H9 (cell line): Measurements from ENCODE around the gene NDUFA6. TPM values are rescaled to one million over a fixed set of nuclear protein-coding genes. Genes with fewer than 3 reads are reported as not detected.

Experiments
- DNase-seq: peaks from one replicate; pipeline ENCODE4 v3.0.0-alpha.2; 2017
- H2AFZ ChIP-seq: one replicate; pipeline ENCODE4 v1.6.1; 2013; ENCODE audit warnings: mild to moderate bottlenecking, low read length, control low read depth, moderate library complexity
- H2AK5ac ChIP-seq: 2 replicates; pipeline ENCODE4 v1.6.1; 2013; ENCODE audit warnings: low read length, control low read depth, mixed read lengths; ENCODE audit not compliant: insufficient read length
- H2BK120ac ChIP-seq: one replicate; pipeline ENCODE4 v1.6.1; 2013; ENCODE audit warnings: low read depth, mild to moderate bottlenecking, low read length, control low read depth, inconsistent platforms; ENCODE audit not compliant: poor library complexity, severe bottlenecking
- H2BK12ac ChIP-seq: 2 replicates; pipeline ENCODE4 v1.6.1; 2013; ENCODE audit warnings: low read length, control low read depth, mixed read lengths, low read depth; ENCODE audit not compliant: insufficient read length
- H2BK15ac ChIP-seq: 2 replicates; pipeline ENCODE4 v1.6.1; 2013; ENCODE audit warnings: low read depth, low read length, control low read depth
- H2BK20ac ChIP-seq: one replicate; pipeline ENCODE4 v1.6.1; 2013; ENCODE audit warnings: low read depth, mild to moderate bottlenecking, low read length, control low read depth, inconsistent platforms; ENCODE audit not compliant: poor library complexity, severe bottlenecking
- H2BK5ac ChIP-seq: 2 replicates; pipeline ENCODE4 v1.6.1; 2013; ENCODE audit warnings: low read length, control low read depth, mixed read lengths; ENCODE audit not compliant: insufficient read length
- H3K14ac ChIP-seq: 2 replicates; pipeline ENCODE4 v1.6.1; 2013; ENCODE audit warnings: low read length, control low read depth; ENCODE audit not compliant: insufficient read depth
- H3K18ac ChIP-seq: 2 replicates; pipeline ENCODE4 v1.6.1; 2013; ENCODE audit warnings: low read depth, mild to moderate bottlenecking, mixed read lengths, low read length, control low read depth; ENCODE audit not compliant: insufficient read length
- H3K23ac ChIP-seq: 2 replicates; pipeline ENCODE4 v1.6.1; 2013; ENCODE audit warnings: low read length, control low read depth, mixed read lengths, low read depth; ENCODE audit not compliant: insufficient read length
- H3K23me2 ChIP-seq: 2 replicates; pipeline ENCODE4 v1.6.1; 2013; ENCODE audit warnings: low read depth, mild to moderate bottlenecking, mixed read lengths, low read length, control low read depth; ENCODE audit not compliant: insufficient read length, poor library complexity, severe bottlenecking
- H3K27ac ChIP-seq: 2 replicates; pipeline ENCODE4 v1.5.1; 2013; ENCODE audit warnings: low read length, control low read depth, mixed read lengths, low read depth; ENCODE audit not compliant: insufficient read length
- H3K27me3 ChIP-seq: 2 replicates; pipeline ENCODE4 v1.6.1; 2013; ENCODE audit warnings: low read length, control low read depth, inconsistent platforms; ENCODE audit not compliant: insufficient read depth
- H3K4ac ChIP-seq: 2 replicates; pipeline ENCODE4 v1.6.1; 2013; ENCODE audit warnings: low read depth, mild to moderate bottlenecking, control low read depth, inconsistent platforms, low read length, moderate library complexity
- H3K4me1 ChIP-seq: 2 replicates; pipeline ENCODE4 v1.6.1; 2013; ENCODE audit warnings: low read length, control low read depth, inconsistent platforms; ENCODE audit not compliant: insufficient read depth
- H3K4me2 ChIP-seq: 2 replicates; pipeline ENCODE4 v1.6.1; 2013; ENCODE audit warnings: low read length, control low read depth, mixed read lengths; ENCODE audit not compliant: insufficient read length, insufficient read depth
- H3K56ac ChIP-seq: 2 replicates; pipeline ENCODE4 v1.6.1; 2013; ENCODE audit warnings: low read depth, mild to moderate bottlenecking, mixed read lengths, low read length, control low read depth; ENCODE audit not compliant: insufficient read length
- H3K79me1 ChIP-seq: 2 replicates; pipeline ENCODE4 v1.6.1; 2013; ENCODE audit warnings: low read depth, mild to moderate bottlenecking, moderate library complexity, low read length, control low read depth, inconsistent platforms; ENCODE audit not compliant: insufficient read depth, poor library complexity, severe bottlenecking
- H3K79me2 ChIP-seq: 2 replicates; pipeline ENCODE4 v1.6.1; 2013; ENCODE audit warnings: low read length, control low read depth, inconsistent platforms; ENCODE audit not compliant: insufficient read depth
- H3K9ac ChIP-seq: 2 replicates; pipeline ENCODE4 v1.6.1; 2013; ENCODE audit warnings: low read length, control low read depth, mixed read lengths; ENCODE audit not compliant: insufficient read length; ENCODE audit errors: extremely low read depth
- H3K9me3 ChIP-seq: one replicate; pipeline ENCODE4 v1.6.1; 2013; ENCODE audit warnings: low read depth, low read length, inconsistent platforms; ENCODE audit not compliant: control insufficient read depth
- H3T11ph ChIP-seq: one replicate; pipeline ENCODE4 v1.6.1; 2013; ENCODE audit warnings: mild to moderate bottlenecking, low read length, control low read depth, inconsistent platforms
- H4K20me1 ChIP-seq: one replicate; pipeline ENCODE4 v1.6.1; 2013; ENCODE audit not compliant: control insufficient read depth, insufficient read length, insufficient read depth
- H4K5ac ChIP-seq: 2 replicates; pipeline ENCODE4 v1.6.1; 2013; ENCODE audit warnings: low read depth, mild to moderate bottlenecking, mixed read lengths, low read length, control low read depth; ENCODE audit not compliant: insufficient read length
- H4K8ac ChIP-seq: replicated peaks from 2 replicates; pipeline ENCODE4 v1.6.1; 2013; ENCODE audit warnings: low read length, control low read depth, mixed read lengths, low read depth; ENCODE audit not compliant: insufficient read length
- H4K91ac ChIP-seq: 2 replicates; pipeline ENCODE4 v1.6.1; 2013; ENCODE audit warnings: low read depth, mild to moderate bottlenecking, moderate library complexity, mixed read lengths, low read length, control low read depth; ENCODE audit not compliant: insufficient read length
- H3K27ac Mint-ChIP-seq, 3 experiments: 2 replicates in 2 of 3; 3 replicates in 1 of 3; pipeline ENCODE4 v1.8.0; 2020 to 2021; ENCODE audit warnings: mixed read lengths in 3 of 3, mild to moderate bottlenecking in 1 of 3, moderate library complexity in 1 of 3
- H3K27me3 Mint-ChIP-seq: 2 replicates; pipeline ENCODE4 v1.8.0; 2021; ENCODE audit warnings: low read depth, mild to moderate bottlenecking, moderate library complexity, mixed read lengths
- H3K36me3 Mint-ChIP-seq, 3 experiments: 2 replicates in 2 of 3; 3 replicates in 1 of 3; pipeline ENCODE4 v1.8.0; 2020 to 2021; ENCODE audit warnings: low read depth in 3 of 3, mixed read lengths in 3 of 3; ENCODE audit not compliant: insufficient read depth in 1 of 3
- H3K4me1 Mint-ChIP-seq, 2 experiments: 2 replicates each; pipeline ENCODE4 v1.8.0; 2020; ENCODE audit warnings: mixed read lengths in 2 of 2
- H3K4me3 Mint-ChIP-seq, 2 experiments: 2 replicates in 1 of 2; 3 replicates in 1 of 2; pipeline ENCODE4 v1.8.0; 2020 to 2021; ENCODE audit warnings: mild to moderate bottlenecking in 2 of 2, mixed read lengths in 2 of 2, moderate library complexity in 1 of 2
- H3K9me3 Mint-ChIP-seq, 2 experiments: 2 replicates in 1 of 2; 3 replicates in 1 of 2; pipeline ENCODE4 v1.8.0; 2020; ENCODE audit warnings: mild to moderate bottlenecking in 2 of 2, mixed read lengths in 2 of 2, moderate library complexity in 1 of 2
- WGBS: extraction: QIAGEN DNeasy Blood & Tissue Kit; methylation state at CpG from one replicate; pipeline ENCODE4 v1.1.7; 2013; ENCODE audit warnings: missing lambda C conversion rate, low lambda C conversion rate, mixed read lengths; ENCODE audit not compliant: insufficient read length; ENCODE audit errors: extremely low coverage; 5-methylcytosine and 5-hydroxymethylcytosine counted together
- total RNA-seq: library from RNA; stranded (reverse); gene quantifications from 2 replicates; pipeline ENCODE4 v1.2.1, GENCODE V29; 2021
- TF ChIP-seq, protein P1 (sequence below): fragments of 200-600 bp; sonication (generic); conservative IDR thresholded peaks from 3 replicates; pipeline ENCODE4 v1.8.0; 2021; ENCODE audit warnings: antibody characterized with exemption, mild to moderate bottlenecking

The NDUFA6 gene
- total RNA-seq, 1 experiment from 2014 or later, result 91.7 TPM

DNA sequence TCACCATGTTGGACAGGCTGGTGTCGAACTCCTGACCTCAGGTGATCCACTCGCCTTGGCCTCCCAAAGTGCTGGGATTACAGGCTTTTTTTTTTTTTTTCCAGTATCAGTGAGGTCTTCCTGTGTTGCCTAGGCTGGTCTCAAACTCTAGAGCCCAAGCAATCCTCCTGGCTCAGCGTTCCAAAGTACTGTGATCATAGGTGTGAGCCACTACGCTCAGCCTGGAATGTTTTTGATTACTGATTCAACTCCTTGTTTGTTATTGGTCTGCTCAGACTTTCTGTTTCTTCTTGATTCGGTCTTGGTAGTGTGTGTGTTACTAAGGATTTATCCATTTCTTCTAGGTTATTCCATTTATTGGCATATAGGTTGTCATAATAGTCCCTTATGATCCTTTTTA is 51.3 kb downstream of the NDUFA6 start:
- H3K79me1 ChIP-seq, result no peaks in the 10 kb centered on the region
- WGBS, result no CpG with 5 or more reads among the region's 5 CpGs
- no peak overlapping the region for H3T11ph ChIP-seq
- no peak overlapping the region for H4K5ac ChIP-seq
- H3K23me2 ChIP-seq, result no peaks in the 10 kb centered on the region
- no peak overlapping the region for H3K18ac ChIP-seq
- Mint-ChIP-seq H3K4me1 (no peaks in the 10 kb centered on the region), H3K27me3 (peaks cover 34% of the 10 kb centered on the region), H3K36me3 (peaks cover 3 to 4% (median 4%) of the 10 kb centered on the region in 3 experiments; a peak in 6 of 7 replicates), H3K27ac (no peak overlapping the region), H3K4me3 (no peak overlapping the region), H3K9me3 (peaks cover 27 to 29% of the 10 kb centered on the region in 2 experiments)
- DNase-seq, result no peak
- H2BK15ac ChIP-seq, result no peak overlapping the region
- H2BK20ac ChIP-seq, result no peak overlapping the region
- no peaks in the 10 kb centered on the region for H3K79me2 ChIP-seq
- H3K9me3 ChIP-seq, result no peaks in the 10 kb centered on the region
- H3K4me1 ChIP-seq, result no peaks in the 10 kb centered on the region
- H4K20me1 ChIP-seq, result no peaks in the 10 kb centered on the region
- TF ChIP-seq, protein P1, sequence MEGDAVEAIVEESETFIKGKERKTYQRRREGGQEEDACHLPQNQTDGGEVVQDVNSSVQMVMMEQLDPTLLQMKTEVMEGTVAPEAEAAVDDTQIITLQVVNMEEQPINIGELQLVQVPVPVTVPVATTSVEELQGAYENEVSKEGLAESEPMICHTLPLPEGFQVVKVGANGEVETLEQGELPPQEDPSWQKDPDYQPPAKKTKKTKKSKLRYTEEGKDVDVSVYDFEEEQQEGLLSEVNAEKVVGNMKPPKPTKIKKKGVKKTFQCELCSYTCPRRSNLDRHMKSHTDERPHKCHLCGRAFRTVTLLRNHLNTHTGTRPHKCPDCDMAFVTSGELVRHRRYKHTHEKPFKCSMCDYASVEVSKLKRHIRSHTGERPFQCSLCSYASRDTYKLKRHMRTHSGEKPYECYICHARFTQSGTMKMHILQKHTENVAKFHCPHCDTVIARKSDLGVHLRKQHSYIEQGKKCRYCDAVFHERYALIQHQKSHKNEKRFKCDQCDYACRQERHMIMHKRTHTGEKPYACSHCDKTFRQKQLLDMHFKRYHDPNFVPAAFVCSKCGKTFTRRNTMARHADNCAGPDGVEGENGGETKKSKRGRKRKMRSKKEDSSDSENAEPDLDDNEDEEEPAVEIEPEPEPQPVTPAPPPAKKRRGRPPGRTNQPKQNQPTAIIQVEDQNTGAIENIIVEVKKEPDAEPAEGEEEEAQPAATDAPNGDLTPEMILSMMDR, result no peak
- H3K9ac ChIP-seq, result no peak overlapping the region
- no peak overlapping the region for H3K4ac ChIP-seq
- H2BK12ac ChIP-seq, result no peak overlapping the region
- no peak overlapping the region for H2BK5ac ChIP-seq
- H3K4me2 ChIP-seq, result no peak overlapping the region
- no peak overlapping the region for H2AFZ ChIP-seq
- no peak overlapping the region for H2AK5ac ChIP-seq
- H4K8ac ChIP-seq, result no peak overlapping the region
- no peak overlapping the region for H4K91ac ChIP-seq
- no peak overlapping the region for H3K14ac ChIP-seq
- no peak overlapping the region for H2BK120ac ChIP-seq
- H3K56ac ChIP-seq, result no peak overlapping the region
- H3K27me3 ChIP-seq, result no peaks in the 10 kb centered on the region
- H3K23ac ChIP-seq, result no peak overlapping the region
- H3K27ac ChIP-seq, result no peak overlapping the region

Other genes with a start within 250 kb of the NDUFA6 start
- 0.72 and 1.4 TPM in 2 replicates for gene SHISA8, start 175.7 kb downstream of the NDUFA6 start, total RNA-seq
- gene TNFRSF13C, start 164.0 kb downstream of the NDUFA6 start, total RNA-seq, result 1.6 and 1.9 TPM in 2 replicates
- gene CENPM, start 143.6 kb downstream of the NDUFA6 start, total RNA-seq, result 36.5 and 37.2 TPM in 2 replicates
- gene SEPTIN3, start 121.3 kb downstream of the NDUFA6 start, total RNA-seq, result 32.4 and 33.3 TPM in 2 replicates
- gene WBP2NL, start 92.0 kb downstream of the NDUFA6 start, total RNA-seq, result 0.22 TPM in 1 of 2 replicates, not detected in the other
- 16.1 and 16.6 TPM in 2 replicates for gene NAGA, start 20.0 kb downstream of the NDUFA6 start, total RNA-seq
- 2.6 and 3.2 TPM in 2 replicates for gene PHETA2, start 16.5 kb downstream of the NDUFA6 start, total RNA-seq
- 44.8 and 45.0 TPM in 2 replicates for gene SMDT1, start 11.1 kb downstream of the NDUFA6 start, total RNA-seq
- gene CYP2D6, start 40.0 kb upstream of the NDUFA6 start, total RNA-seq, result 2.0 and 2.3 TPM in 2 replicates
- gene TCF20, start 179.9 kb upstream of the NDUFA6 start, total RNA-seq, result 75.6 and 76.5 TPM in 2 replicates